ENCODE data around the gene MYBPHL.

GRCh38 chr1:109322974-109323373 lies 16.2 kb upstream of the MYBPHL start:
- TF ChIP-seq POLR2A (IDR thresholded peaks at IDR 0.05; ENCODE audit: low read depth, low read length) (no peak), POLR2AphosphoS5 (IDR thresholded peaks at IDR 0.05; ENCODE audit: low read depth, low read length) (no peak), TAF1 (IDR thresholded peaks at IDR 0.05; ENCODE audit: borderline replicate concordance, low read depth, low read length) (no peak)

Data from GM12892 (cell line).